ENCODE results near the gene DDX19B.

DNA sequence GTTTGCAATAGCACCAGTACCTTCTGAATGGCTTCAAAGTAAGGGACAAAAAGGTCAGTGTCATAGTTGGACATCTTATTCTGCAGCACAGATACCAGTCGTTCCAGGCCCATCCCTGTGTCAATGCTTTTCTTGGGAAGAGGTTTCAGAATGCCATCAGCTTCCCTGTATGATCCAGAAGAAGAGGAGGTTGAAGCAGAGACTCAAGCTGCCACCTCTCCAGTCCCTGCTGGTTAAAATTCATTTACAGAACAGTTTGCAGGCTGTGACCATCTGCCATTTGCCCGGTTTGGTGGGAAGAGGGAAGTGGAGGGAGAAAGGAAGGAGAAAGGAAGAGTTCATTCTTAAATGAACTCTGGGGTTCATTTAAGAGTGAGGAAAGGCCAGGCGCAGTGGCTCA lies 28.8 kb upstream of the DDX19B start:
- TF ChIP-seq KLF16 (tag by site-specific recombination; IDR thresholded peaks at IDR 0.05): no peak
- no peak for TF ChIP-seq ZNF623 (tag by site-specific recombination; IDR thresholded peaks at IDR 0.05)
- TF ChIP-seq, protein P1, sequence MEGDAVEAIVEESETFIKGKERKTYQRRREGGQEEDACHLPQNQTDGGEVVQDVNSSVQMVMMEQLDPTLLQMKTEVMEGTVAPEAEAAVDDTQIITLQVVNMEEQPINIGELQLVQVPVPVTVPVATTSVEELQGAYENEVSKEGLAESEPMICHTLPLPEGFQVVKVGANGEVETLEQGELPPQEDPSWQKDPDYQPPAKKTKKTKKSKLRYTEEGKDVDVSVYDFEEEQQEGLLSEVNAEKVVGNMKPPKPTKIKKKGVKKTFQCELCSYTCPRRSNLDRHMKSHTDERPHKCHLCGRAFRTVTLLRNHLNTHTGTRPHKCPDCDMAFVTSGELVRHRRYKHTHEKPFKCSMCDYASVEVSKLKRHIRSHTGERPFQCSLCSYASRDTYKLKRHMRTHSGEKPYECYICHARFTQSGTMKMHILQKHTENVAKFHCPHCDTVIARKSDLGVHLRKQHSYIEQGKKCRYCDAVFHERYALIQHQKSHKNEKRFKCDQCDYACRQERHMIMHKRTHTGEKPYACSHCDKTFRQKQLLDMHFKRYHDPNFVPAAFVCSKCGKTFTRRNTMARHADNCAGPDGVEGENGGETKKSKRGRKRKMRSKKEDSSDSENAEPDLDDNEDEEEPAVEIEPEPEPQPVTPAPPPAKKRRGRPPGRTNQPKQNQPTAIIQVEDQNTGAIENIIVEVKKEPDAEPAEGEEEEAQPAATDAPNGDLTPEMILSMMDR (tag by site-specific recombination; IDR thresholded peaks at IDR 0.05): no peak
- no peak for TF ChIP-seq ZNF121 (tag by site-specific recombination; IDR thresholded peaks at IDR 0.05)
- no peak for TF ChIP-seq ZFP3 (tag by site-specific recombination; IDR thresholded peaks at IDR 0.05; ENCODE audit: low read depth)
- TF ChIP-seq WT1 (tag by site-specific recombination; IDR thresholded peaks at IDR 0.05): no peak
- no peak for TF ChIP-seq MYNN (tag by site-specific recombination; IDR thresholded peaks at IDR 0.05; ENCODE audit: borderline replicate concordance)
- TF ChIP-seq ZNF114 (tag by site-specific recombination; IDR thresholded peaks at IDR 0.05): no peak
- no peak for TF ChIP-seq ZNF433 (tag by site-specific recombination; IDR thresholded peaks at IDR 0.05; ENCODE audit: low read depth)
- no peak for TF ChIP-seq ZNF426 (tag by site-specific recombination; IDR thresholded peaks at IDR 0.05)
- no peak for TF ChIP-seq ZNF354C (tag by site-specific recombination; IDR thresholded peaks at IDR 0.05; ENCODE audit: borderline replicate concordance, low read depth)
- TF ChIP-seq ZNF561 (tag by site-specific recombination; IDR thresholded peaks at IDR 0.05; ENCODE audit: borderline replicate concordance): no peak
- TF ChIP-seq, protein P2, sequence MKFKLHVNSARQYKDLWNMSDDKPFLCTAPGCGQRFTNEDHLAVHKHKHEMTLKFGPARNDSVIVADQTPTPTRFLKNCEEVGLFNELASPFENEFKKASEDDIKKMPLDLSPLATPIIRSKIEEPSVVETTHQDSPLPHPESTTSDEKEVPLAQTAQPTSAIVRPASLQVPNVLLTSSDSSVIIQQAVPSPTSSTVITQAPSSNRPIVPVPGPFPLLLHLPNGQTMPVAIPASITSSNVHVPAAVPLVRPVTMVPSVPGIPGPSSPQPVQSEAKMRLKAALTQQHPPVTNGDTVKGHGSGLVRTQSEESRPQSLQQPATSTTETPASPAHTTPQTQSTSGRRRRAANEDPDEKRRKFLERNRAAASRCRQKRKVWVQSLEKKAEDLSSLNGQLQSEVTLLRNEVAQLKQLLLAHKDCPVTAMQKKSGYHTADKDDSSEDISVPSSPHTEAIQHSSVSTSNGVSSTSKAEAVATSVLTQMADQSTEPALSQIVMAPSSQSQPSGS (tag by site-specific recombination; IDR thresholded peaks at IDR 0.05; ENCODE audit: low read depth): no peak
- TF ChIP-seq, protein P3, sequence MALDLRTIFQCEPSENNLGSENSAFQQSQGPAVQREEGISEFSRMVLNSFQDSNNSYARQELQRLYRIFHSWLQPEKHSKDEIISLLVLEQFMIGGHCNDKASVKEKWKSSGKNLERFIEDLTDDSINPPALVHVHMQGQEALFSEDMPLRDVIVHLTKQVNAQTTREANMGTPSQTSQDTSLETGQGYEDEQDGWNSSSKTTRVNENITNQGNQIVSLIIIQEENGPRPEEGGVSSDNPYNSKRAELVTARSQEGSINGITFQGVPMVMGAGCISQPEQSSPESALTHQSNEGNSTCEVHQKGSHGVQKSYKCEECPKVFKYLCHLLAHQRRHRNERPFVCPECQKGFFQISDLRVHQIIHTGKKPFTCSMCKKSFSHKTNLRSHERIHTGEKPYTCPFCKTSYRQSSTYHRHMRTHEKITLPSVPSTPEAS (tag by site-specific recombination; IDR thresholded peaks at IDR 0.05): no peak

Measured in HEK293 (cell line).